Type B pancreatic cell (in vitro differentiated cells): ENCODE measurements around the gene PIH1D1. TPM values are rescaled to one million over a fixed set of nuclear protein-coding genes. Genes with fewer than 3 reads are reported as not detected.

Experiments
- DNase-seq: peaks from one replicate; pipeline ENCODE4 v3.0.0; 2021; ENCODE audit warnings: mixed read lengths; ENCODE audit not compliant: unreplicated experiment; ENCODE audit errors: extremely low spot score
- H3K27ac Mint-ChIP-seq: 2 replicates; pipeline ENCODE4 v1.8.0; 2021; ENCODE audit warnings: mild to moderate bottlenecking, mixed read lengths
- H3K27me3 Mint-ChIP-seq: 2 replicates; pipeline ENCODE4 v1.8.0; 2021; ENCODE audit warnings: mixed read lengths
- H3K36me3 Mint-ChIP-seq: 2 replicates; pipeline ENCODE4 v1.8.0; 2021; ENCODE audit warnings: mixed read lengths
- H3K4me1 Mint-ChIP-seq: one replicate; pipeline ENCODE4 v1.8.0; 2021; ENCODE audit warnings: mixed read lengths; ENCODE audit not compliant: unreplicated experiment
- H3K4me3 Mint-ChIP-seq: 2 replicates; pipeline ENCODE4 v1.8.0; 2021; ENCODE audit warnings: mild to moderate bottlenecking, mixed read lengths
- H3K9me3 Mint-ChIP-seq: 2 replicates; pipeline ENCODE4 v1.8.0; 2021; ENCODE audit warnings: mixed read lengths
- CTCF ChIP-seq: fragments of 200-600 bp; sonication (generic); conservative IDR thresholded peaks from 2 replicates; pipeline ENCODE4 v1.5.0; 2021; ENCODE audit warnings: antibody characterized with exemption, mild to moderate bottlenecking
- total RNA-seq: library from RNA; stranded (reverse); gene quantifications from 2 replicates; pipeline ENCODE4 v1.2.1, GENCODE V29; 2021; ENCODE audit warnings: low replicate concordance

The PIH1D1 gene
- total RNA-seq, 1 donor from 2014 or later: 93.3 TPM

- no peak overlapping the region for H3K27ac Mint-ChIP-seq
- no peak for DNase-seq
- TF ChIP-seq CTCF: no peak
- H3K36me3 Mint-ChIP-seq: no peaks in the 10 kb centered on the region
- peak overlapping the region; percentile 88 for H3K4me3 Mint-ChIP-seq
- H3K4me1 Mint-ChIP-seq: peaks cover 15% of the 10 kb centered on the region
- H3K9me3 Mint-ChIP-seq: no peaks in the 10 kb centered on the region
- H3K27me3 Mint-ChIP-seq: peaks cover 53% of the 10 kb centered on the region
These were observed 9.3 kb downstream of the PIH1D1 start for GRCh38 chr19:49442354-49442753.

GRCh38 chr19:49441960-49442350, 9.7 kb downstream of the PIH1D1 start:
- no peak for TF ChIP-seq CTCF
- Mint-ChIP-seq H3K4me3 (peak overlapping the region; percentile 88), H3K9me3 (no peaks in the 10 kb centered on the region), H3K27ac (peak overlapping the region; percentile 29), H3K36me3 (no peaks in the 10 kb centered on the region), H3K27me3 (peaks cover 57% of the 10 kb centered on the region), H3K4me1 (peaks cover 15% of the 10 kb centered on the region)
- no peak for DNase-seq

GRCh38 chr19:49441210-49441959, 10.2 kb downstream of the PIH1D1 start, which contains the start of gene SLC17A7:
Gene SLC17A7 (minus strand): TSS chr19:49441527. CDS start chr19:49441379, 148 bp downstream.
- Mint-ChIP-seq H3K27me3 (peaks cover 63% of the 10 kb centered on the region), H3K27ac (peak within 1 kb of the TSS; percentile 52), H3K4me1 (peaks cover 15% of the 10 kb centered on the region), H3K4me3 (peak within 1 kb of the TSS; percentile 88), H3K36me3 (no peaks in the 10 kb centered on the region), H3K9me3 (no peaks in the 10 kb centered on the region)
- DNase-seq: no peak
- peak; percentile 17 for TF ChIP-seq CTCF

DNA sequence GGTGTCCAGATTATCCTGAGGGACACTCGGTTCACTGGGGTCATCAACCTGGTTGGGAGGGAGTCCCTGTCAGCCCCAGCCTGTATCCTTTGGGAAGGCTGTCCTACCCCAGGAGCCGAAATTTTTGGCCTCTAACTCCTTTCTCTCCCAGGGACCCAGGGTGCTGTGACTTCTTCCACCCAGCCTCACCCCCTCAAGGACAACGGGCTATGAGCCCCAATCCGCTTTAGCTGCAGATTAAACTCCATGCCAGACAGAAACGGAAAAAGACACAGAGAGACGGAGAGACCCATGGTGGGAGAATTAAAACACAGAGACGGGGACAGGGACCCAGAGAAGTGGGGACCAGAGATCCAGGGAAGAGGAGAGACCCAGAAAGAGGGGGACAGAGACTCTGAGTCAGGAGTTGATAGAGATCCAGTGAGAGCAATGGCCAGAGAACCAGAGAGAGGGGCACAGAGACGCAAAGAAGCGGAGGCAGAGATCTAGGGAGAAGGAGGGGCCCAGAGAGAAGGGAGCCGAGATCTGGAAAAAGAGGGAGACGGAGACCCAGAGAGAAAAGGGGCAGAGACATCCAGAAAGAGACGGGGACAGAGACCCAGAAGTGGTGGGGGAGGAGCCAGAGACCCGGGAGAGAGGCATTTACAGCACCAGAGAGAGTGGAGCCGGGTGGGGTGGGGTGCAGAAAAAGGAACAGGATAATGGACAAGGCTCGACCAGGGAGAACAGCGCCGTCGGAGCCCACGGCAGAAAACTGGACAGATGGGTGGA, 11.0 kb downstream of the PIH1D1 start:
- H3K9me3 Mint-ChIP-seq: no peaks in the 10 kb centered on the region
- no peak for DNase-seq
- no peaks in the 10 kb centered on the region for H3K36me3 Mint-ChIP-seq
- peaks cover 15% of the 10 kb centered on the region for H3K4me1 Mint-ChIP-seq
- TF ChIP-seq CTCF: no peak
- peaks cover 70% of the 10 kb centered on the region for H3K27me3 Mint-ChIP-seq
- peak overlapping the region; percentile 75 for H3K4me3 Mint-ChIP-seq
- H3K27ac Mint-ChIP-seq: peak overlapping the region; percentile 52

DNA sequence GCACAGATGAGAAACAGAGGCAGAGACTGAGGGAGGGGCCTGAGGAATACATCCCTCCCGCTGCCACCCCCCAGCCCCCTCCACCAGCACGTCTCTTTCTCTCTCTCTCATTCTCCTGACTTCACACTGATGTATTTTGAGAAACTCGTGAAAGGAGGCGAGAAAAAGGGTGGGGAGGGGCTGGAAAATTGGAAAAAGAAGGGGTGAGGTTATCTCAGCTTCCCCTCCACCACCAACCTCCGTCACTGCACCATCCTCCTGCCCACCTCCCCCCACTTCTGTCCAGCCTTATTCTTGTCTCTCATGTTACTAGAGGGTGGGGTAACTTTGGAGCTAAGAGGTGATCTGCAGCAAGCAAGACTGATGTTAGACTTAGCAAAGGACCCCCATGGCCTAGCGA, 11.8 kb downstream of the PIH1D1 start:
- Mint-ChIP-seq H3K4me3 (peak overlapping the region; percentile 59), H3K4me1 (peaks cover 15% of the 10 kb centered on the region), H3K27me3 (peaks cover 78% of the 10 kb centered on the region), H3K27ac (no peak overlapping the region), H3K36me3 (no peaks in the 10 kb centered on the region), H3K9me3 (no peaks in the 10 kb centered on the region)
- TF ChIP-seq CTCF: no peak
- no peak for DNase-seq
